Keratinocyte (primary cell): Measurements from ENCODE around the gene TBL1XR1. TPM values are rescaled to one million over a fixed set of nuclear protein-coding genes. Genes with fewer than 3 reads are reported as not detected.

Experiments used
- DNase-seq: peaks from one replicate; pipeline ENCODE4 v3.0.0-alpha.2; 2011; ENCODE audit warnings: low read depth, missing footprints, low spot score
- FAIRE-seq: peaks from 2 replicates; lab custom pipeline; 2011; peaks lifted over from hg19 to GRCh38; lab: Jason Lieb, UNC
- H2AFZ ChIP-seq: 2 replicates; pipeline ENCODE4 v1.6.0; 2012; ENCODE audit warnings: low read length, control low read depth, inconsistent platforms; ENCODE audit not compliant: control insufficient read depth
- H3K27ac ChIP-seq: 2 replicates; pipeline ENCODE4 v1.5.1; 2011; ENCODE audit warnings: low read length; ENCODE audit not compliant: control insufficient read depth, insufficient read depth
- H3K27me3 ChIP-seq: 3 replicates; pipeline ENCODE4 v1.6.0; 2011; ENCODE audit warnings: low read length; ENCODE audit not compliant: control insufficient read depth, insufficient read depth; ENCODE audit errors: extremely low read depth
- H3K36me3 ChIP-seq, 2 experiments: 2 replicates in 1 of 2; 3 replicates in 1 of 2; pipeline ENCODE4 v1.5.1; 2011; ENCODE audit warnings: low read length in 2 of 2, mild to moderate bottlenecking in 1 of 2; ENCODE audit not compliant: control insufficient read depth in 2 of 2, insufficient read depth in 2 of 2; ENCODE audit errors: extremely low read depth in 1 of 2
- H3K4me1 ChIP-seq: 3 replicates; pipeline ENCODE4 v1.5.1; 2011; ENCODE audit warnings: low read length; ENCODE audit not compliant: control insufficient read depth, insufficient read depth; ENCODE audit errors: extremely low read depth
- H3K4me2 ChIP-seq: 3 replicates; pipeline ENCODE4 v1.6.0; 2011; ENCODE audit warnings: low read depth, low read length; ENCODE audit not compliant: control insufficient read depth, insufficient read depth; ENCODE audit errors: extremely low read depth
- H3K4me3 ChIP-seq, 3 experiments: fragments of 200-600 bp in 1 of 3; sonication (generic) in 1 of 3; 2 replicates in 2 of 3; 3 replicates in 1 of 3; pipeline ENCODE4 v1.5.1; 2011 to 2016; ENCODE audit warnings: low read length in 3 of 3, mild to moderate bottlenecking in 3 of 3, control low read depth in 2 of 3, inconsistent platforms in 1 of 3, low read depth in 1 of 3, mixed read lengths in 1 of 3, mixed run types in 1 of 3, moderate library complexity in 1 of 3; ENCODE audit not compliant: control insufficient read depth in 2 of 3, insufficient read depth in 2 of 3; ENCODE audit errors: extremely low read depth in 1 of 3
- H3K79me2 ChIP-seq: 2 replicates; pipeline ENCODE4 v1.6.0; 2012; ENCODE audit warnings: low read length; ENCODE audit not compliant: control insufficient read depth, insufficient read depth
- H3K9ac ChIP-seq: 3 replicates; pipeline ENCODE4 v1.6.0; 2011; ENCODE audit warnings: low read length; ENCODE audit not compliant: control insufficient read depth, insufficient read depth; ENCODE audit errors: extremely low read depth
- H3K9me1 ChIP-seq: 3 replicates; pipeline ENCODE4 v1.6.0; 2011; ENCODE audit warnings: low read length; ENCODE audit not compliant: control insufficient read depth, insufficient read depth; ENCODE audit errors: extremely low read depth
- H3K9me3 ChIP-seq: 2 replicates; pipeline ENCODE4 v1.5.1; 2012; ENCODE audit warnings: low read depth, low read length; ENCODE audit not compliant: control insufficient read depth
- H4K20me1 ChIP-seq: 3 replicates; pipeline ENCODE4 v1.6.0; 2011; ENCODE audit warnings: low read length; ENCODE audit not compliant: control insufficient read depth, insufficient read depth; ENCODE audit errors: extremely low read depth
- CTCF ChIP-seq, 3 experiments: IDR thresholded peaks in 1 of 3; conservative IDR thresholded peaks in 1 of 3; optimal IDR thresholded peaks in 1 of 3; 2 replicates in 2 of 3; 3 replicates in 1 of 3; pipeline versions ENCODE3 to v1.5.1; 2011; ENCODE audit warnings: low read length in 3 of 3, mild to moderate bottlenecking in 3 of 3, moderate library complexity in 2 of 3, control low read depth in 1 of 3, inconsistent platforms in 1 of 3; ENCODE audit not compliant: insufficient read depth in 2 of 3; ENCODE audit errors: extremely low read depth in 1 of 3
- EZH2 ChIP-seq: IDR thresholded peaks from one replicate; pipeline ENCODE4 v1.6.1; 2012; ENCODE audit warnings: inconsistent platforms, mild to moderate bottlenecking, low read length, moderate library complexity
- dilution Hi-C: fragments of 300-500 bp; cut with MboI; formaldehyde crosslinking; loops from one replicate; pipeline ENCODE4 v1.7.0; 2020; ENCODE audit warnings: low sequenced_read_pairs; ENCODE audit not compliant: extremely low pct_ligation_motif_present
- polyA plus RNA-seq, 5 experiments: library from polyadenylated mRNA; depleted of rRNA in 3 of 5; stranded (reverse) in 3 of 5; stranded (forward) in 1 of 5; unstranded in 1 of 5; fragments of >200 nt; gene quantifications; 1 replicate in 1 of 5; 2 replicates in 3 of 5; 3 replicates in 1 of 5; pipeline versions ENCODE4 v1.2.1 to v1.2.3, GENCODE V29; 2011 to 2012; ENCODE audit warnings: missing spikeins in 2 of 5, low read depth in 1 of 5, low replicate concordance in 1 of 5

The TBL1XR1 gene
- polyA plus RNA-seq, 1 donor (not counting 4 experiments of a cell fraction or from before 2014, with no cell fraction given): 169 TPM

GRCh38 chr3:177045767-177046166, 151.5 kb downstream of the TBL1XR1 start:
- FAIRE-seq (no peak), DNase-seq (no peak)
- no peak overlapping the region for H3K27ac ChIP-seq
- H3K9me1 ChIP-seq: no peaks in the 10 kb centered on the region
- H3K27me3 ChIP-seq: no peaks in the 10 kb centered on the region
- dilution Hi-C loops: no loop called here
- no peak overlapping the region for H3K4me2 ChIP-seq
- H4K20me1 ChIP-seq: no peaks in the 10 kb centered on the region
- H3K4me3 ChIP-seq: no peak overlapping the region
- peaks cover 6% of the 10 kb centered on the region for H3K79me2 ChIP-seq
- H3K36me3 ChIP-seq: peaks cover 13 to 20% of the 10 kb centered on the region in 2 experiments
- H3K9ac ChIP-seq: no peak overlapping the region
- peaks cover 11% of the 10 kb centered on the region for H3K4me1 ChIP-seq
- no peak overlapping the region for H2AFZ ChIP-seq
- no peaks in the 10 kb centered on the region for H3K9me3 ChIP-seq
- no peak for TF ChIP-seq EZH2
- TF ChIP-seq CTCF (optimal IDR thresholded peaks at IDR 0.05 in 1 of 3, IDR thresholded peaks at IDR 0.05 in 1 of 3, conservative IDR thresholded peaks at IDR 0.05 in 1 of 3; ENCODE audit: extremely low read depth in 1 of 3, insufficient read depth in 2 of 3, low read length in 3 of 3): no peak

DNA sequence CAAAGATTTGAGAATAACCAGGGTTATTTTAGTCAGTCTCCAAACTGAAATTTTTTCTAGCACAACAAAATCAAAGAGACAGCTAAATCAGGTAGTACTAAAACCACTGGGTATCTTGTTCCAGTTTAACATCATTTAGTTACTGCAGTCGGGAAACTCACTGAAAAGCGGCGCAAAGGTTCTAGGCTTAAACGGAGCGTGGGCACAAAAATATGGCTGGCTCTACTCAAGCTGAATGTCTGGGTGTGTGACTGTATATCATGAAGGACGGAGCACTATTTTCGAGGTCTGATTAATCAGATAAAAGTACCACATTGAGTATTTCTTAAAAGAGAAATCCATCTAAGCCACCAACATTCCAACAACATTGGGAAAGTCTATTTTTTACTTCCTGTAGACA, 152.1 kb downstream of the TBL1XR1 start:
- Histone ChIP-seq H3K9me3 (no peaks in the 10 kb centered on the region), H4K20me1 (no peaks in the 10 kb centered on the region), H3K36me3 (peaks cover 10 to 20% of the 10 kb centered on the region in 2 experiments), H3K27ac (no peak overlapping the region), H3K9me1 (no peaks in the 10 kb centered on the region), H3K4me3 (no peak overlapping the region), H3K79me2 (peaks cover 2% of the 10 kb centered on the region), H2AFZ (no peak overlapping the region), H3K27me3 (no peaks in the 10 kb centered on the region), H3K4me1 (peaks cover 15% of the 10 kb centered on the region), H3K9ac (no peak overlapping the region), H3K4me2 (no peak overlapping the region)
- DNase-seq (no peak), FAIRE-seq (no peak)
- TF ChIP-seq CTCF (optimal IDR thresholded peaks at IDR 0.05 in 1 of 3, IDR thresholded peaks at IDR 0.05 in 1 of 3, conservative IDR thresholded peaks at IDR 0.05 in 1 of 3; ENCODE audit: extremely low read depth in 1 of 3, insufficient read depth in 2 of 3, low read length in 3 of 3) (no peak), EZH2 (no peak)
- dilution Hi-C loops: no loop called here
